ENCODE data around the gene GRM1. TPM values are rescaled to one million over a fixed set of nuclear protein-coding genes. Genes with fewer than 3 reads are reported as not detected.

GRM1 gene
- total RNA-seq, 1 donor = under 0.01 TPM

DNA sequence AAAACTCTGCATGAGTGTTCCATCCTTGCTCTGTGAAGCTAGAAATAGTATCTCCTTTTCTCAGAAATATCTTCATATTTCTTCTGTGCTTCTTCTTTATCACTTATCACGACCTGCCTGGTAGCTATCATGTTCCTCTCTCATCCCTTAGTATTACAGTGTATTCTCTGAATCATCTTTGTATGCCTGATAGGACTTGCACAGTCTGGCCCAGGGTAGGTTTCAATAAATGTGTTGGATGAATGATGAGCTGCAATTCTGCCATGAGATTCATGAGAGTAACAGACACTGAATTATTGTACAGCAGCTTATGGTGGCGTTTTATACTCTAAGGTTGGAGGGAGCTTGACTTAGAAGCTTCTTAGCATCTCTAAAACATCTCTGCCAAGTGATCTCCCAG, 66.6 kb downstream of the GRM1 start:
- no peak for DNase-seq (ENCODE audit: low read depth in 2 of 3, low spot score in 2 of 3)

DNA sequence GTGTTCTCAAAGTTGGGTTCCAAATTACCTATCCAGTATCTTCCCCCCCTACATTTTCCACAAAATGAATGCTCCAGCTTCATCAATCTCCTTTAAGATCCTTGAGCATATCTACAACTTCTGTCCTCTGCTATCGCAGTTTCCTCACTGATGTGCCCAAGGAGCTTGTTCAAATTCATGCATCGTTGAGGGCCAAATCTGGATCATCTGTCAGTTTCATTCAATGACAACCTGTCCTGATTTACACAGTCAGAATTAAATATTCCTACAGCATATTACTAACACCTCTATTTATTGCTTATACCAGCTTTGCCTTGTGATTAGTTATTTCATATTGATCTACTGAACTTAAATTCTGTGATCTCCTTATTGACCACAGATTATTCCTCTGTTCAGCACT, 68.7 kb downstream of the GRM1 start:
- no peak for DNase-seq (ENCODE audit: low read depth in 2 of 3, low spot score in 2 of 3)

GRCh38 chr6:146100776-146101175, 71.9 kb downstream of the GRM1 start:
- no peak for DNase-seq (ENCODE audit: low read depth in 2 of 3, low spot score in 2 of 3)

- no peak for DNase-seq (ENCODE audit: low read depth in 2 of 3, low spot score in 2 of 3)
Measured at GRCh38 chr6:146103416-146104072, 74.7 kb downstream of the GRM1 start.

GRCh38 chr6:146106532-146106931, 77.7 kb downstream of the GRM1 start:
- no peak for DNase-seq (ENCODE audit: low read depth in 2 of 3, low spot score in 2 of 3)

DNA sequence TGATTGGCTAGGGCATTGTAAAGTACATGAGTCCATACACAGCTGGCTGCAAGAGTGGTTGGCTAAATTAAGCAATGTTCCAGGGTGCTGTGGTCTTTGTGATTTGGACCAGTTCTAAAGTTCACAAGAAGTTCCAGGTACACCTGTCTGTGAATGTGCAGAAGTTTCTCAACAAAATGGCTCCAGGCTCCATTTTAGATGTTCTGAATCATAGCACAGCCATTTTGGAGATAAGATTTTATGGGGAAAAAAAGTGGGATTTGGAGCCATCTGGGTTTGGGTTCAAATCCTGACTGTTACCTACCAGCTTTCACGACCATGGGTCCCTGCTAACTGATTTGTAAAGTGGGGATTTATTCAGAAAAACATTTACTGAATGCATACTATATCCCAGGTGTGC, 82.1 kb downstream of the GRM1 start:
- no peak for DNase-seq (ENCODE audit: low read depth in 2 of 3, low spot score in 2 of 3)

DNA sequence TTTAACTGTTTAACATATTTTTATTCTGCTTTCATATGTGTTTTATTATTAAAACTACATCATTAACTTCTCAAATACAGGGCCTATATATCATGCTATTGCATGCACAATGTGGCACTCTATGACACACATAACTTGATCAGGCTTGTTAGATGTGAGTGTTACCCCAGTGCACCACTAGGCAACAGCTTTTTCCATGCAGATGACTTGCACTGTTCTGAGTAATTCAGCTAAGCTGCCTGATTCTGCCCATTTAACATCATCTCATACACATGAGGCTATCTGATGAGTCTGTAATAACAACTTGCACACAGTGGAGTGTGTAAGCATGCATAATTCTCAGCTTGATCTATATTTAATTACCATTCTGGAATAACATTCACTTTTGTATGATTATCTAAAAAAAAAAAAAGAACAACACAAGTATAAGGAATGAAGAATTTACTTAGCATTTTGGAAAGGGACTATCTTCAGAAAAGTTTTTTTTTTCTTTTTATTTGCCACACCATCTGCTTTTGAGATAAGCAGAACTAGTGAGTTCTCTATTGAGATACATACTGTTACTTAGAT, 83.1 kb downstream of the GRM1 start:
- no peak for DNase-seq (ENCODE audit: low read depth in 2 of 3, low spot score in 2 of 3)

DNA sequence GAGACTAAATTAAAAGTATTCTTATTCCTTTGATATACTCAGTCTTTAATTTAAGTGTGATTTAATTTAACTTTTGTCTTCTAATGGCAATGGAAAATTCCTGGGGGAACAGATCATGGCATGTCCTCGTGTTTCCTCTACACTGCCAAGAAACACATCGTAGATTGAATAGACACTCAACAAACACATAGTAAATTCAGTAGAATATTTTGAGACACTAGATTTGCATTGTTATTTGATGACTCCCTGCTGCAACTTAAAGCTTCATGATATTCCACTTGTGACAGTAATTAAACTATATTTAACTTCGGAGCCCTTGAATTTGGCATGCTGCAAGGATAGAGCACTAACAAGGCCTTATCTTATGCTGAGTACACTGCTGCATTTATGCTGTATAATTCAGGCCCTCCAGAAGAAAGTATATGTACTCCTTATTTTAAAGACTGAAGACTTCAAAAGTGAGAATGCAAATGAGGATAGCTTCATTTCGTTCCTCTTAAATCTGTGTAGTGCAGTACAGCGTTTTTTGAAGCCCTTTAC, 84.3 kb downstream of the GRM1 start:
- no peak for DNase-seq (ENCODE audit: low read depth in 2 of 3, low spot score in 2 of 3)

- DNase-seq (ENCODE audit: low read depth in 2 of 3, low spot score in 2 of 3) = no peak
Measured at GRCh38 chr6:146123616-146124015, 94.8 kb downstream of the GRM1 start.

DNA sequence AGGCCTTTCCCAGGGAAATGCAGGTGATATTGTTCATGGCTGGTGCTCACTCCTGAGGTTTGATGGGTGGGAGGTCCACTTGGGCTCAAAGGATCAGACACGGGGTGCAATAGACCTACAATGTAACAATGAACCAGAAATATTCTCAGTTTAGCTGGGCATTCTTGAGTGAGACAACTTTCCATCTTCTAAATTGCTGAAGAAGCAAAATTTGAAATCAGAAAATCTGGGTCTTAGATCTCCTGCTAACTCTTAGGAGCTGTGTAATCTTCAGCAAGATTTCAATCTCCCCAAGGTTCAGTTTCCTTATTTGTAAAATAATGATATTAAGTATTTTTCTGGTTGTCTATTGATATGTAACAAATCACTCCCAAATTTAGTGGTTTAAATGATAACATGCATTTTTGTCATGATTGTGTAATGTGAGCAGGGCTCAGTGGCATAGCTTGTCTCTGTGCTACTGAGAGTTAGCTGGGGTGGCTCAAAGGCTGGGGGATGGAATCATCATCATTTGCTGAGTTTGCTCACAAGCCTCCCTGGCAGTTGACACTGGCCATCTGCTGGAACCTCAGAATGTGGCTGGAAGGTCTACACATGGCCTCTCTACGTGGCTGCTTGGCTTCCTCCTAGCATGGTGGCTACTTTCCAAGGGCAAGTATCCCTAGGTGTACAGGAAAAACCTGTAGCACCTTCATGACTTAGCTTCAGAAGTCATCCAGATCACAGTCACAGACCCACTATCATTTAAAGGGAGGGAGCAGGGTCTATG, 98.8 kb downstream of the GRM1 start:
- no peak for DNase-seq (ENCODE audit: low read depth in 2 of 3, low spot score in 2 of 3)

GRCh38 chr6:146133866-146134265, 105.0 kb downstream of the GRM1 start:
- no peak for DNase-seq (ENCODE audit: low read depth in 2 of 3, low spot score in 2 of 3)

DNA sequence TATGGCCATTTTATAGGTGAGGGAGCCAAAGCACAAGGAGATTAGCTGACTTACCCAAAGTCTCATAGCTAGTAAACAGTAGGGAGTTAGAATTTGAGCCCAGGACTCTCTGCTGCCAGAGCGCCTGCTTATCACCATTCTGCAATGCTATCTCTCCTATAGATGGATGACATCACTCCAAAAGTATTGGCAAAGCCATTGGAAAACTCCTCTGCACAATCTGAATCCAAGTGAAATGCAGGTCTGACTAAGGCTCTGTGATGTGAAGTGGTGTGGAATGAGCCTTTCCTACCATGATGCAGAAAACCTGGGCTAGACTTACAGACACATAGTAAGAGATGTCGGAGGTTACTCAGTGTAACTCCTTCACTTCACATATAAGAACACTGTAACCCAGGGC, 106.3 kb downstream of the GRM1 start:
- no peak for DNase-seq (ENCODE audit: low read depth in 2 of 3, low spot score in 2 of 3)

- DNase-seq (ENCODE audit: low read depth in 2 of 3, low spot score in 2 of 3) = no peak
Measured at GRCh38 chr6:146146836-146147235, 118.0 kb downstream of the GRM1 start.

DNA sequence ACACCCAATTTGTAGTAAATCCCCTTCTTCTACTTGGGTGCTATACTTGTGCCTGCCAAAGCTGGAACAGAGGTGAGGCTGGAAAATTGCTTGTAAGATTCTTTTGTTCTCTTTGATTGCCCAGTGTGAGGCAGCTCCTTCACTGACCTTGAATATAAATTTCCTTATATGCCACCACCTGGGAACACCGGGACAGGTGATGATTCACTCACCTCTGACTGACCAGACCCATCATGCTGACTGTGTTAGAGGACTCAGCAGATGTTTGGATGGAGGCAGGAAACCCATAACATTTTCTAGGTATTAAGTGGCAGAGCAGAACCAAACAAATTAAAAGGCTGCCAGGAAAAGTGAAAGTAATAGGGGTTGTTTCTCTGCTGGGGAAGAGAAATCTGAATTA, 120.9 kb downstream of the GRM1 start:
- no peak for DNase-seq (ENCODE audit: low read depth in 2 of 3, low spot score in 2 of 3)

DNA sequence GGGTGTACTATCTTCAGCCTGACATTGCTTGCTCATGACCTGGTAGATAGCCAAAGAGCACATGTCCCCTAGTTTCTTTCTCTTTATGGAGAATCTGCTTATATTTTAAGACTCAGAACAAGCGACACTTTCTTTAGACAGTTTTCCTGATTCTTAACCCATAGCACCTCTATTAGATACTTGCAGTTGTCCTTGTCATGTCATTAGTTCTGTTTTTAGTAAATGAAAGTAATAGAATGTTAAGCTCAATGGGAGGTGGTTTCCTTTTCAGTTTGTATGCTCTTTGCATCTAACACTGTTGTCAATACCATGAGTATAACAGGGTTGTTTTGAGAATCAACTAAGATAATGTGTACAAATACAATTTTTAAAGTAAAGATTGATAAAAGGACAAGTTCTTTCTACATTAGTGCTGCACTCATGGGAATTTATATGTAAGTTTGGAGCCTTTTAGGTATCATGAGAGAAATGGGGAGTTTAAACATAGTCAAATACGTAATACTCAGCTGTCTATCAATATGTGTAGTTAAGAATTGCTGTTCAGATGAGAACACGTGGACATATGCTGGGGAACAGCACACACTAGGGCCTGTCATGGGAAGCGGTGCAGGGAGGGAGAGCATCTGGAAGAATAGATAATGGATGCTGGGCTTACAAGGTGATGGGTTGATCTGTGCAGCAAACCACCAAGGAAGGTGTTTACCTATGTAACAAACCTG, 124.3 kb downstream of the GRM1 start:
- no peak for DNase-seq (ENCODE audit: low read depth in 2 of 3, low spot score in 2 of 3)

DNA sequence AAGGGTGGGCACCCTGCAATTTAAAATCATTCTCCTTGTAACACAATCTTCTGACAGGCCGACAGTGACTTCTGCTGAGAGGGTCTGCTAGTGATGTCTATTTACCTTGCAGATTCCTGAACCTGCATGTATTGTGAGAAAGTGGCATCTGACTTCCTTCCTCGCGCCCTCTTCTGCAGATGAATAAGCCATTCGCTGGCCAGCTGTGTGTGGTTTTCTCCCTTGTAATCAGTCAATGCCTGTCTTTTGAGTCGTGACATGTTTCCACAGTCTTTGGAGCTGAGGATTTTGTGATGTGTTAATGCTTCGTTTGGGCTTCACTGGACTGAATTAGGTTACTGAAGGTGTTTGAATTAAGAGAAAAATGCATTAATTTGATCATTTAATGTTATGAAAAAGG, 125.3 kb downstream of the GRM1 start:
- DNase-seq (ENCODE audit: low read depth in 2 of 3, low spot score in 2 of 3) = peak in 2 of 3 donors; percentile 1 to 12

GRCh38 chr6:146161664-146162063, 132.8 kb downstream of the GRM1 start:
- no peak for DNase-seq (ENCODE audit: low read depth in 2 of 3, low spot score in 2 of 3)

GRCh38 chr6:146169872-146170271, 141.0 kb downstream of the GRM1 start:
- no peak for DNase-seq (ENCODE audit: low read depth in 2 of 3, low spot score in 2 of 3)

- no peak for DNase-seq (ENCODE audit: low read depth in 2 of 3, low spot score in 2 of 3)
Measured at GRCh38 chr6:146177785-146178184, 148.9 kb downstream of the GRM1 start.

DNA sequence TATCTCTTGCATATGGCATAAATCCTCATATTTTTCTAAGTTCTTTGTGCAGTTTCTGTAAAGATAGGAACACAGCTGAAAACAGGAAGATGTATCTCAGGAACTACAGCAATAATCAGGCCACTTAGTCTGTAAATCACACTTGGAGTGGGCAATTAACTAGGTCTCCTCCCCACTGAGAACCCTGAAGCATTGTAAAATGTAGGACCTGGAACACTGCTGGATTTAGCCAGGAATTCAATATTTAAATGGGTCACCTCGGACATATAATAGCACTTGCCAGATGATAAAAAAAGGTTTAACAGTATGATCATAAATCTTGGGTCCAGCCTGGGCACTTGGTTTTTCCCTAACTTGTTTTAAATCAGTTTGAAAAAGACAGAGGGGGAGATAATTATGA, 155.0 kb downstream of the GRM1 start:
- DNase-seq (ENCODE audit: low read depth in 2 of 3, low spot score in 2 of 3) = no peak

- no peak for DNase-seq (ENCODE audit: low read depth in 2 of 3, low spot score in 2 of 3)
Measured at GRCh38 chr6:146184701-146185100, 155.8 kb downstream of the GRM1 start.
